Measurements from ENCODE around the gene GTF2H1. TPM values are rescaled to one million over a fixed set of nuclear protein-coding genes. Genes with fewer than 3 reads are reported as not detected.

The GTF2H1 gene
- total RNA-seq, 1 donor: 123 TPM

GRCh38 chr11:18313965-18314763 is 8.2 kb upstream of the GTF2H1 start:
- H3K79me2 ChIP-seq (ENCODE audit: insufficient read depth, low read length): peaks cover 46% of the 10 kb centered on the region
- no peak overlapping the region for H3K4me3 ChIP-seq (ENCODE audit: insufficient read depth, low read length)

GRCh38 chr11:18314784-18315523 is 7.4 kb upstream of the GTF2H1 start:
- DNase-seq (ENCODE audit: insufficient read length, low spot score, missing footprints): no peak
- Histone ChIP-seq H3K4me1 (ENCODE audit: insufficient read depth, low read length) (peaks cover 30% of the 10 kb centered on the region), H3K36me3 (ENCODE audit: insufficient read depth, low read length) (peaks cover 13% of the 10 kb centered on the region), H2AFZ (ENCODE audit: low read length) (no peak overlapping the region), H4K20me1 (ENCODE audit: insufficient read depth, low read length) (no peaks in the 10 kb centered on the region), H3K4me3 (ENCODE audit: insufficient read depth, low read length) (no peak overlapping the region), H3K9me3 (ENCODE audit: low read depth, low read length) (no peaks in the 10 kb centered on the region), H3K27me3 (ENCODE audit: insufficient read depth, low read length) (no peaks in the 10 kb centered on the region), H3K27ac (ENCODE audit: low read depth, low read length) (no peak overlapping the region), H3K79me2 (ENCODE audit: insufficient read depth, low read length) (peaks cover 54% of the 10 kb centered on the region), H3K4me2 (ENCODE audit: insufficient read depth, low read length) (no peak overlapping the region)
- no peak for TF ChIP-seq CTCF (IDR thresholded peaks at IDR 0.05; ENCODE audit: extremely low read depth, low read depth, low read length)

More at GRCh38 chr11:18313965-18314763, 8.2 kb upstream of the GTF2H1 start:
- no peak overlapping the region for H3K27ac ChIP-seq (ENCODE audit: low read depth, low read length)
- H3K36me3 ChIP-seq (ENCODE audit: insufficient read depth, low read length): peaks cover 19% of the 10 kb centered on the region
- H3K4me2 ChIP-seq (ENCODE audit: insufficient read depth, low read length): no peak overlapping the region
- H3K9me3 ChIP-seq (ENCODE audit: low read depth, low read length): no peaks in the 10 kb centered on the region
- H3K4me1 ChIP-seq (ENCODE audit: insufficient read depth, low read length): peaks cover 28% of the 10 kb centered on the region
- no peak for DNase-seq (ENCODE audit: insufficient read length, low spot score, missing footprints)
- no peaks in the 10 kb centered on the region for H4K20me1 ChIP-seq (ENCODE audit: insufficient read depth, low read length)
- no peak for TF ChIP-seq CTCF (IDR thresholded peaks at IDR 0.05; ENCODE audit: extremely low read depth, low read depth, low read length)
- H2AFZ ChIP-seq (ENCODE audit: low read length): no peak overlapping the region
- H3K27me3 ChIP-seq (ENCODE audit: insufficient read depth, low read length): no peaks in the 10 kb centered on the region

- peaks cover 61% of the 10 kb centered on the region for H3K79me2 ChIP-seq (ENCODE audit: insufficient read depth, low read length)
- H3K36me3 ChIP-seq (ENCODE audit: insufficient read depth, low read length): peaks cover 4% of the 10 kb centered on the region
- TF ChIP-seq CTCF (IDR thresholded peaks at IDR 0.05; ENCODE audit: extremely low read depth, low read depth, low read length): no peak
- no peak overlapping the region for H3K4me2 ChIP-seq (ENCODE audit: insufficient read depth, low read length)
- DNase-seq (ENCODE audit: insufficient read length, low spot score, missing footprints): no peak
- H2AFZ ChIP-seq (ENCODE audit: low read length): no peak overlapping the region
- no peaks in the 10 kb centered on the region for H3K27me3 ChIP-seq (ENCODE audit: insufficient read depth, low read length)
- H3K9me3 ChIP-seq (ENCODE audit: low read depth, low read length): no peaks in the 10 kb centered on the region
- H4K20me1 ChIP-seq (ENCODE audit: insufficient read depth, low read length): no peaks in the 10 kb centered on the region
- no peak overlapping the region for H3K4me3 ChIP-seq (ENCODE audit: insufficient read depth, low read length)
- H3K27ac ChIP-seq (ENCODE audit: low read depth, low read length): no peak overlapping the region
- peaks cover 39% of the 10 kb centered on the region for H3K4me1 ChIP-seq (ENCODE audit: insufficient read depth, low read length)
Observed at GRCh38 chr11:18315893-18316292, 6.5 kb upstream of the GTF2H1 start.

- Histone ChIP-seq H3K27ac (ENCODE audit: low read depth, low read length) (no peak overlapping the region), H3K79me2 (ENCODE audit: insufficient read depth, low read length) (peaks cover 72% of the 10 kb centered on the region), H3K4me2 (ENCODE audit: insufficient read depth, low read length) (no peak overlapping the region), H2AFZ (ENCODE audit: low read length) (no peak overlapping the region), H3K4me3 (ENCODE audit: insufficient read depth, low read length) (no peak overlapping the region), H3K27me3 (ENCODE audit: insufficient read depth, low read length) (no peaks in the 10 kb centered on the region), H4K20me1 (ENCODE audit: insufficient read depth, low read length) (no peaks in the 10 kb centered on the region), H3K9me3 (ENCODE audit: low read depth, low read length) (no peaks in the 10 kb centered on the region), H3K4me1 (ENCODE audit: insufficient read depth, low read length) (peaks cover 33% of the 10 kb centered on the region), H3K36me3 (ENCODE audit: insufficient read depth, low read length) (no peaks in the 10 kb centered on the region)
- no peak for DNase-seq (ENCODE audit: insufficient read length, low spot score, missing footprints)
- no peak for TF ChIP-seq CTCF (IDR thresholded peaks at IDR 0.05; ENCODE audit: extremely low read depth, low read depth, low read length)
Observed at GRCh38 chr11:18317551-18317950, 4.8 kb upstream of the GTF2H1 start.
